HUES64 (cell line): ENCODE results near the gene TXNRD1.
"Not testable (repeated sequence)": the region's sequence is repeated elsewhere in the genome, so short reads cannot be mapped to it uniquely, and the experiment has no call there.

Experiments
- H3K27ac ChIP-seq: 2 replicates; pipeline ENCODE4 v1.7.0; 2013; ENCODE audit warnings: low read depth, low read length, inconsistent platforms
- H3K27me3 ChIP-seq: 2 replicates; pipeline ENCODE4 v1.6.1; 2013; ENCODE audit warnings: mild to moderate bottlenecking, low read length; ENCODE audit not compliant: insufficient read depth
- H3K36me3 ChIP-seq: 2 replicates; pipeline ENCODE4 v1.6.1; 2013; ENCODE audit warnings: mild to moderate bottlenecking, low read length; ENCODE audit not compliant: insufficient read depth
- H3K4me1 ChIP-seq: 2 replicates; pipeline ENCODE4 v1.6.1; 2013; ENCODE audit warnings: mild to moderate bottlenecking, low read length, moderate library complexity; ENCODE audit not compliant: insufficient read depth
- H3K4me3 ChIP-seq: 2 replicates; pipeline ENCODE4 v1.5.1; 2013; ENCODE audit warnings: mild to moderate bottlenecking, low read length, moderate library complexity
- H3K9ac ChIP-seq: 2 replicates; pipeline ENCODE4 v1.6.1; 2013; ENCODE audit warnings: mild to moderate bottlenecking, low read depth, low read length
- H3K9me3 ChIP-seq: 2 replicates; pipeline ENCODE4 v1.6.1; 2013; ENCODE audit warnings: low read depth, low read length; ENCODE audit not compliant: insufficient read depth
- WGBS: fragments of 150-250, 120-280 bp; methylation state at CpG from one replicate; pipeline ENCODE4 v1.1.7; 2013; ENCODE audit warnings: missing lambda C conversion rate; 5-methylcytosine and 5-hydroxymethylcytosine counted together

TXNRD1 gene

GRCh38 chr12:104385510-104385909, 169.9 kb downstream of the TXNRD1 start:
- Histone ChIP-seq H3K36me3 (no peaks in the 10 kb centered on the region), H3K4me3 (no peak overlapping the region), H3K9ac (no peak overlapping the region), H3K27ac (no peak overlapping the region), H3K4me1 (peaks cover 11% of the 10 kb centered on the region; the same call in 1 of the 2 replicates), H3K27me3 (no peaks in the 10 kb centered on the region), H3K9me3 (no peaks in the 10 kb centered on the region)
- WGBS, result 93% methylated on average over 1 of the region's 1 CpG

GRCh38 chr12:104386461-104386860, 170.9 kb downstream of the TXNRD1 start:
- Histone ChIP-seq H3K27me3 (no peaks in the 10 kb centered on the region), H3K36me3 (no peaks in the 10 kb centered on the region), H3K27ac (no peak overlapping the region), H3K4me1 (peaks cover 8% of the 10 kb centered on the region; the same call in 1 of the 2 replicates), H3K9ac (no peak overlapping the region), H3K4me3 (no peak overlapping the region), H3K9me3 (no peaks in the 10 kb centered on the region)
- WGBS, result 96% methylated on average over 3 of the region's 3 CpGs

- no peak overlapping the region for H3K9ac ChIP-seq
- 89% methylated on average over 7 of the region's 7 CpGs for WGBS
Measured at GRCh38 chr12:104387190-104387589, 171.6 kb downstream of the TXNRD1 start.

GRCh38 chr12:104394086-104394485, 178.5 kb downstream of the TXNRD1 start:
- peaks cover 13% of the 10 kb centered on the region for H3K9me3 ChIP-seq
- not testable (repeated sequence) for H3K27ac ChIP-seq, H3K36me3 ChIP-seq, H3K4me3 ChIP-seq, H3K9ac ChIP-seq, H3K27me3 ChIP-seq, H3K4me1 ChIP-seq
- WGBS, result 93% methylated on average over 11 of the region's 11 CpGs

More at GRCh38 chr12:104387190-104387589, 171.6 kb downstream of the TXNRD1 start:
- no peak overlapping the region for H3K4me3 ChIP-seq
- H3K9me3 ChIP-seq, result no peaks in the 10 kb centered on the region
- no peak overlapping the region for H3K27ac ChIP-seq
- peaks cover 2% of the 10 kb centered on the region; the same call in 1 of the 2 replicates for H3K4me1 ChIP-seq
- H3K36me3 ChIP-seq, result no peaks in the 10 kb centered on the region
- H3K27me3 ChIP-seq, result no peaks in the 10 kb centered on the region
